ENCODE measurements around the gene THTPA.

GRCh38 chr14:23546450-23547035 lies 9.5 kb upstream of the THTPA start:
- no peak for TF ChIP-seq POLR2A (IDR thresholded peaks at IDR 0.05; ENCODE audit: low read depth, low read length)
- TF ChIP-seq, protein P1, sequence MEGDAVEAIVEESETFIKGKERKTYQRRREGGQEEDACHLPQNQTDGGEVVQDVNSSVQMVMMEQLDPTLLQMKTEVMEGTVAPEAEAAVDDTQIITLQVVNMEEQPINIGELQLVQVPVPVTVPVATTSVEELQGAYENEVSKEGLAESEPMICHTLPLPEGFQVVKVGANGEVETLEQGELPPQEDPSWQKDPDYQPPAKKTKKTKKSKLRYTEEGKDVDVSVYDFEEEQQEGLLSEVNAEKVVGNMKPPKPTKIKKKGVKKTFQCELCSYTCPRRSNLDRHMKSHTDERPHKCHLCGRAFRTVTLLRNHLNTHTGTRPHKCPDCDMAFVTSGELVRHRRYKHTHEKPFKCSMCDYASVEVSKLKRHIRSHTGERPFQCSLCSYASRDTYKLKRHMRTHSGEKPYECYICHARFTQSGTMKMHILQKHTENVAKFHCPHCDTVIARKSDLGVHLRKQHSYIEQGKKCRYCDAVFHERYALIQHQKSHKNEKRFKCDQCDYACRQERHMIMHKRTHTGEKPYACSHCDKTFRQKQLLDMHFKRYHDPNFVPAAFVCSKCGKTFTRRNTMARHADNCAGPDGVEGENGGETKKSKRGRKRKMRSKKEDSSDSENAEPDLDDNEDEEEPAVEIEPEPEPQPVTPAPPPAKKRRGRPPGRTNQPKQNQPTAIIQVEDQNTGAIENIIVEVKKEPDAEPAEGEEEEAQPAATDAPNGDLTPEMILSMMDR (conservative IDR thresholded peaks at IDR 0.05; ENCODE audit: low read depth, low read length) = no peak
- TF ChIP-seq MAFK (IDR thresholded peaks at IDR 0.05; ENCODE audit: low read depth, low read length) = no peak
- no peak for TF ChIP-seq MAZ (IDR thresholded peaks at IDR 0.05; ENCODE audit: borderline replicate concordance, low read depth, low read length)

Measured in IMR-90 (cell line).